HG03521 (cell line): ENCODE data around the gene SMIM33.
A peak's percentile ranks its signal among the peaks of the same experiment; 100 is the strongest.
"Not testable (repeated sequence)": the region's sequence is repeated elsewhere in the genome, so short reads cannot be mapped to it uniquely, and the experiment has no call there.

Experiments used
- ATAC-seq: cut with Tn5 transposase; IDR thresholded peaks from one replicate; pipeline ENCODE4 v1.9.1; 2021; ENCODE audit warnings: mild to moderate bottlenecking, moderate library complexity; ENCODE audit not compliant: unreplicated experiment

The SMIM33 gene

GRCh38 chr5:139456776-139457175 lies 14.0 kb upstream of the SMIM33 start:
- ATAC-seq: no peak

GRCh38 chr5:139457241-139457640 lies 13.6 kb upstream of the SMIM33 start:
- no peak for ATAC-seq

- no peak for ATAC-seq
Measured at GRCh38 chr5:139457653-139458306, 13.0 kb upstream of the SMIM33 start.

DNA sequence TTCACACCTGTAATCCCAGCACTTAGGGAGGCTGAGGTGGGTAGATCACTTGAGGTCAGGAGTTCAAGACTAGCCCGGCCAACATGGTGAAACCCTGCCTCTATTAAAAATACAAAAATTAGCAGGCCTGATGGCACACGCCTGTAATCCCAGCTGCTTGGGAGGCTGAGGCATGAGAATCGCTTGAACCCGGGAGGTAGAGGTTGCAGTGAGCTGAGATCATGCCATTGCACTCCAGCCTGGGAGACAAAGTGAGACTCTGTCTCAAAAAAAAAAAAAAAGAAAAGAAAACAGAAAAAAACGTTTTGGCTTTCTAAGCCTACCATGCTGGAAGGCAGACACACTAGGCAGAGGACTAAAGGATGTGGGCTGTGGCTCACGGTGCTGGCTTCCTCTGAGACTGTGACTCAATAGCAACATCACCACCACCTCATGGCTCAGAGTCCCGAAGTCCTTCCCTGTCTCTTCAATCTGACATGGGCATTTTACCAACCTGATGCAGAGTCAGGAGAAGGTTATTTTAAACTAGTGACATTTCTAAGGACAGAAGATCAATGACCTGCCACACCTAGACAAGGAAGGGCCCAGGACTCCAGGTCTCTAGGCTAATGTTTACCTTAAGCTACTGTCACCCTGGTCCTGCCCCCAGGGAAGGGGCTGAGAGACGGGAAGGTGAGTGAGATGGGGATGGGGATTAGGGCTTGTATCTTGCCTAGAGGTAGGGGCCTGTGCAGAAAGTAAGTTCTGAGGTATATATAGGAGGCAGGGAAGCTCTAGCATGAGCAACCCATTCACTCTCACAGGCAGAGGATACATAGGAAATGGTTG lies 12.0 kb upstream of the SMIM33 start:
- ATAC-seq: peak; percentile 61

- peak; percentile 30 for ATAC-seq
Measured at GRCh38 chr5:139459451-139459934, 11.3 kb upstream of the SMIM33 start.

- no peak for ATAC-seq
Measured at GRCh38 chr5:139460455-139460854, 10.3 kb upstream of the SMIM33 start.

DNA sequence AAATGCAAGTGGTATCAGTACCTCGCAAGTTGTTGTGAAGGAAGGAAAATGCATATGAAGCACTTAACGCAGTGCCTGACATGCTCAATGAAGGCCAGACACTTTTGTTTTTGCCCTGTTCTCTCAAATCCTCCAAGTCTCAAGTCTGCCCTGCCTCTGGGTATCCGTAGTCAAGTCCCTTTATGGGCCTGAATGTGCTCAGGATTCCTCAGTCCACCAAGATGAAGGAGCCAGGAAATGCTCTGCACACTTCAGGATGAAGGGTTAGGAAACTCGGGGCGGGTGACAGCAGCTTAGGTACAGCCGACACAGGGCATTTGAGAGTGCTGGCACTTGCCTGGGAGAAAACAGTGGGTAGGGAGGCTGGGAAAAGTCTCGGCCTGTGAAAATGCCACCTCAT lies 9.6 kb upstream of the SMIM33 start:
- ATAC-seq: no peak

GRCh38 chr5:139461698-139462097 lies 9.1 kb upstream of the SMIM33 start:
- no peak for ATAC-seq

DNA sequence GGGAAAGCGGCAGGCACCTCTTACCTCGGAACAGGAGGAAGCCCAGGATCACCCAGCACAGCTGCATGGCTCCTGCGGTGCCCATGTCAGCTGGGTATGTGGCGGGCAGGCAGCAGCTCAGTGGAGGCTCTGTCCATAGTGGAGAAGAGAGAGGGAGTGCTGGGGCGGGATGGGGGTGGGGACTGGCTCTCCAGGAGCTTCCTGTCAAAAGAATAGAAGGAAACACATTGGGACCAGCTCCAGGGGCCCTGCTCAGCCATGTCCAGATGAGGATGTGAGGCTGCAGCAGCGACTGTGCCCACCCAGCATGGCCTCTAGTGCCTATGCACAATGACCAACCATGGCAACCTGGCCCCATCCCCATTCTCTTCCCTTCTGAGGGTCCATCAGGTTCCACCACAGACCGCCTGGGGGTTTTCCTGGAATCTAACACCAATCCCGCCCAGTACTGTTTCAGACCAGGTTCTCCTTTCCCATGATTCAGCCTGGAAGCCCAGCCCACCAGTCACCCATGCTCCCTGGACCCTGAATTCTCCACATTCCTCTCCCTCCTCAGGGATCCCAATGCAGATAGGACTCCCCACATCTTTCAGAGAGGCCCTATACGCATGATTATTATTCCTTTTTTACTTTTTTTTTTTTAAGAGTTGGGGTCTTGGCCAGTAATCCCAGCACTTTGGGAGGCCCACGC lies 8.1 kb upstream of the SMIM33 start, which contains the start of gene ECSCR:
ECSCR (minus strand) TSS at position 158 of the 691 bp plus-strand sequence; CDS start at position 85, 73 bp downstream.
- ATAC-seq: no peak

- ATAC-seq: no peak
Measured at GRCh38 chr5:139468421-139468931, 2.3 kb upstream of the SMIM33 start.

DNA sequence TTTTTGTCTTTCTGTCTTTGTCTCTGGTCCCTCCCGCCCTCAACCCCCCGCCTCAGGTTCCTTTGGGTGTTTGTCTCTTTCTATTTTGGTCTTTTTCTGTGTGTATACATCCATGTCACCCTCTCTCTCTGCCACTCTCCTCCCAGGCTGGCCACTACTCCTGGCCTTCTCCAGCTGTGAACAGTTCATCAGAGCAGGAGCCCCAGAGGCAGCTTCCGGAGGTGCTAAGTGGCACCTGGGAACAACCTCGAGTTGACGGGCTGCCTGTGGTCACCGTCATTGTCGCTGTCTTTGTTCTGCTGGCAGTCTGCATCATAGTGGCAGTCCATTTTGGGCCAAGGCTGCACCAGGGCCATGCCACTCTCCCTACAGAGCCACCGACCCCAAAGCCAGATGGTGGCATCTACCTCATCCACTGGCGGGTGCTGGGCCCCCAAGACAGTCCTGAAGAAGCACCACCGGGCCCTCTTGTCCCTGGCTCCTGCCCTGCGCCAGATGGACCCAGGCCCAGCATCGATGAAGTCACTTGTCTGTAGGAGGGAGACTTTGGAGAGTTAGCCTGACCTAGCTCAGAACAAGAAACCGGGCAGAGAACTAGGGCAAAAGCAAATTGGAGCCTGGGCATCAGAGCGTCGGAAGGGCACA lies 1.7 kb downstream of the SMIM33 start:
- ATAC-seq: no peak

DNA sequence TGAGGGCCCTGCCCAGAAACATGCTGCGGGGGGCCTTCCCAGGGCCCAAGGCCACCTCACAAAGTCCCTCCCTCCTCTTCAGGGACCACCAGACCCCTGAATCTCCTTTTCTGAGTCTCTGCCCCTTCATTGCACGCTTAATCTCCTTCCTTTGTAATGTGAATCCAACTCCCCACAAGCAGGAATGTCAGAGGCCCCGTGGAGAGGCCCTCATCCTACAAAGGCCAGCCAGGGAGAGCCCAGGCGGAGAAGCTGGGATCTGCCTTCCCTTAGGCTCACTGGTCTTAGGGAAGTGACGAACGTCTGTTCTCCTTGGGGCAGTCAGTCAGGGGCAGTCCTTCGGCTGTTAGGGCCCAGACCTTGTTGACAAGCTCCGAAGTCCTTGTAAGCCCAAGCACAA lies 2.3 kb downstream of the SMIM33 start:
- ATAC-seq: no peak

DNA sequence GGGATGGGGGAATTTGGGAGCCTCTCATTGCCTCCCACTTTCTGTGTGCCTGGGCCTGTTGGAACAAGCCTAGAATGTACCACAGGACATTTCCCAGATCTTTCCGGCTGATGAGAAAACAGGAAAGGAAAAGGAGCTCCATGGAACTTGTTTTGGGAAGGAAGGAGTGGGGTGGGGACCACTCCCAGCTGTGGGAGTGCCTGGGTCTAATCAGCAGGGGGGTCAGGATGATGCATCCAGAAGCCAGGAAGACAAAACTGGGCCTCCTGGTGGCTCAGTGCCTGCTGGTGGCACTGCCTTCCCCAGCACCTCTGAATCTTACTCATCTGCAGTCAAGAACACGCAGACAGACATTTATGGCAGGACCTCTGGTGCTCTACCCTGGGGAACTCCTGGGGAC lies 2.8 kb downstream of the SMIM33 start:
- ATAC-seq: no peak

GRCh38 chr5:139474890-139475791 lies 4.3 kb downstream of the SMIM33 start:
- ATAC-seq: no peak

- no peak for ATAC-seq
Measured at GRCh38 chr5:139475865-139476617, 5.2 kb downstream of the SMIM33 start.

GRCh38 chr5:139478657-139479423 lies 8.0 kb downstream of the SMIM33 start:
- not testable (repeated sequence) for ATAC-seq

GRCh38 chr5:139479729-139480128 lies 8.9 kb downstream of the SMIM33 start:
- not testable (repeated sequence) for ATAC-seq

DNA sequence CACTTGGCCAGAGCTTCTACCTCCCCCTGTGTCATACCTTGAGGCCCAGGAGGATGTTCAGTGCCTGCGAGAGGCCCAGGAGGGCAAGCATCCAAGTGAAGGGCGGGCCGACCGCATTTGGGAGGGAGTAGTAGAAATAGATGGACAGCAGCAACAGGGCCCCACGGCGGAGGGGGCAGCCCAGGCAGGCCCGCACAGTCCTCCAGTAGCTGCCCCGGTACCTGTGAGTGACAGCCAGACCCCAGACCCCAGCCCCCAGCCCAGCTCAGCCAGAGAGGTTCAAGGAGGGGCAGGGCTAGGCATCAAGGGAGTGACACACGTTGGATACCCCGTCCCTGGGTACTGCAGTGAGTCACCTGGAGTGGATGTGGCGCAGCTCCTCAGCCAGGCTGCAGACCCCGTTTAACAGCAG lies 10.3 kb downstream of the SMIM33 start:
- ATAC-seq: no peak
